ENCODE results near the gene TMEM132C. TPM values are rescaled to one million over a fixed set of nuclear protein-coding genes. Genes with fewer than 3 reads are reported as not detected.
"Not testable (repeated sequence)": the region's sequence is repeated elsewhere in the genome, so short reads cannot be mapped to it uniquely, and the experiment has no call there.

The TMEM132C gene
- total and polyA plus RNA-seq, 9 donors: 1.6 to 38.4 (median 9.4) TPM

GRCh38 chr12:128476266-128476665, 209.3 kb downstream of the TMEM132C start:
- WGBS, 3 donors: 43 to 51% (median 48%) methylated on average over 7 of the region's 7 CpGs
- no peaks in the 10 kb centered on the region for H3K27me3 ChIP-seq
- intact Hi-C loops (cut with DNase I): no loop called here
- no peak overlapping the region for H3K27ac ChIP-seq
- TF ChIP-seq POLR2A (IDR thresholded peaks at IDR 0.05): no peak
- TF ChIP-seq EP300 (IDR thresholded peaks at IDR 0.05): no peak
- no peak for TF ChIP-seq CTCF (IDR thresholded peaks at IDR 0.05)
- H3K4me1 ChIP-seq (ENCODE audit: insufficient read depth): no peaks in the 10 kb centered on the region
- H3K9me3 ChIP-seq: no peaks in the 10 kb centered on the region
- H3K36me3 ChIP-seq: no peaks in the 10 kb centered on the region
- no peak overlapping the region for H3K4me3 ChIP-seq
- DNase-seq: no peak

- whole genome bisulfite sequencing, 3 donors: 59 to 74% (median 60%) methylated on average over 9 of the region's 9 CpGs
- no peaks in the 10 kb centered on the region for H3K36me3 ChIP-seq
- no peaks in the 10 kb centered on the region for H3K9me3 ChIP-seq
- no peak for DNase-seq
- no peaks in the 10 kb centered on the region for H3K27me3 ChIP-seq
- TF ChIP-seq CTCF (IDR thresholded peaks at IDR 0.05) (no peak), POLR2A (IDR thresholded peaks at IDR 0.05) (no peak), EP300 (IDR thresholded peaks at IDR 0.05) (no peak)
- H3K4me3 ChIP-seq: no peak overlapping the region
- H3K27ac ChIP-seq: no peak overlapping the region
- no peaks in the 10 kb centered on the region for H3K4me1 ChIP-seq (ENCODE audit: insufficient read depth)
- intact Hi-C loops (cut with DNase I): no loop called here
Measured at GRCh38 chr12:128483526-128484255, 216.7 kb downstream of the TMEM132C start.

DNA sequence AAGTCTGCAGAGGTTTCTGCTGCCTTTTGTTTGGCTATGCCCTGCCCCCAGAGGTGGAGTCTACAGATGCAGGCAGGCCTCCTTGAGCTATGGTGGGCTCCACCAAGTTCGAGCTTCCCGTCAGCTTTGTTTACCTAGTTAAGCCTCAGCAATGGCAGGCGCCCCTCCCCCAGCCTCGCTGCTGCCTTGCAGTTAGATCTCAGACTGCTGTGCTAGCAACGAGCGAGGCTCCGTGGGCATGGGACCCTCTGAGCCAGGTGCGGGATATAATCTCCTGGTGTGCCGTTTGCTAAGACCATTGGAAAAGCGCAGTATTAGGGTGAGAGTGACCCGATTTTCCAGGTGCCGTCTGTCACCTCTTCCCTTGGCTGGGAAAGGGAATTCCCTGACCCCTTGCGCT, 230.4 kb downstream of the TMEM132C start:
- H3K27me3 ChIP-seq; H3K36me3 ChIP-seq; H3K4me3 ChIP-seq; H3K4me1 ChIP-seq (ENCODE audit: insufficient read depth); H3K27ac ChIP-seq; H3K9me3 ChIP-seq; DNase-seq; intact Hi-C loops (cut with DNase I): not testable (repeated sequence)
- WGBS, 3 donors: 86 to 96% (median 94%) methylated on average over 13 of the region's 13 CpGs

GRCh38 chr12:128507470-128507869, 240.5 kb downstream of the TMEM132C start:
- TF ChIP-seq CTCF (IDR thresholded peaks at IDR 0.05): no peak
- TF ChIP-seq POLR2A (IDR thresholded peaks at IDR 0.05): no peak
- TF ChIP-seq EP300 (IDR thresholded peaks at IDR 0.05): no peak
- intact Hi-C loops (cut with DNase I): no loop called here
- whole genome bisulfite sequencing, 3 donors: 79 to 89% (median 83%) methylated on average over 7 of the region's 7 CpGs
- no peak overlapping the region for H3K27ac ChIP-seq
- H3K4me3 ChIP-seq: no peak overlapping the region
- DNase-seq: no peak
- no peaks in the 10 kb centered on the region for H3K36me3 ChIP-seq
- no peaks in the 10 kb centered on the region for H3K27me3 ChIP-seq
- peaks cover 0 to 3% of the 10 kb centered on the region in 2 donors for H3K9me3 ChIP-seq
- no peaks in the 10 kb centered on the region for H3K4me1 ChIP-seq (ENCODE audit: insufficient read depth)

- Histone ChIP-seq H3K4me1 (ENCODE audit: insufficient read depth) (no peaks in the 10 kb centered on the region), H3K27ac (no peak overlapping the region), H3K9me3 (no peaks in the 10 kb centered on the region), H3K4me3 (no peak overlapping the region), H3K27me3 (no peaks in the 10 kb centered on the region), H3K36me3 (no peaks in the 10 kb centered on the region)
- TF ChIP-seq POLR2A (IDR thresholded peaks at IDR 0.05): no peak
- no peak for TF ChIP-seq EP300 (IDR thresholded peaks at IDR 0.05)
- no peak for TF ChIP-seq CTCF (IDR thresholded peaks at IDR 0.05)
- no peak for DNase-seq
- intact Hi-C loops (cut with DNase I): no loop called here
- 87 to 91% (median 90%) methylated on average over 4 of the region's 4 CpGs for WGBS, 3 donors
Measured at GRCh38 chr12:128509170-128509569, 242.2 kb downstream of the TMEM132C start.
